HG03060 (cell line): ENCODE measurements around the gene FLT3.
"Not testable (repeated sequence)": the region's sequence is repeated elsewhere in the genome, so short reads cannot be mapped to it uniquely, and the experiment has no call there.

Experiments used
- ATAC-seq: cut with Tn5 transposase; IDR thresholded peaks from one replicate; pipeline ENCODE4 v1.9.1; 2021; ENCODE audit warnings: low read depth, moderate number of reproducible peaks; ENCODE audit not compliant: unreplicated experiment

Gene FLT3

DNA sequence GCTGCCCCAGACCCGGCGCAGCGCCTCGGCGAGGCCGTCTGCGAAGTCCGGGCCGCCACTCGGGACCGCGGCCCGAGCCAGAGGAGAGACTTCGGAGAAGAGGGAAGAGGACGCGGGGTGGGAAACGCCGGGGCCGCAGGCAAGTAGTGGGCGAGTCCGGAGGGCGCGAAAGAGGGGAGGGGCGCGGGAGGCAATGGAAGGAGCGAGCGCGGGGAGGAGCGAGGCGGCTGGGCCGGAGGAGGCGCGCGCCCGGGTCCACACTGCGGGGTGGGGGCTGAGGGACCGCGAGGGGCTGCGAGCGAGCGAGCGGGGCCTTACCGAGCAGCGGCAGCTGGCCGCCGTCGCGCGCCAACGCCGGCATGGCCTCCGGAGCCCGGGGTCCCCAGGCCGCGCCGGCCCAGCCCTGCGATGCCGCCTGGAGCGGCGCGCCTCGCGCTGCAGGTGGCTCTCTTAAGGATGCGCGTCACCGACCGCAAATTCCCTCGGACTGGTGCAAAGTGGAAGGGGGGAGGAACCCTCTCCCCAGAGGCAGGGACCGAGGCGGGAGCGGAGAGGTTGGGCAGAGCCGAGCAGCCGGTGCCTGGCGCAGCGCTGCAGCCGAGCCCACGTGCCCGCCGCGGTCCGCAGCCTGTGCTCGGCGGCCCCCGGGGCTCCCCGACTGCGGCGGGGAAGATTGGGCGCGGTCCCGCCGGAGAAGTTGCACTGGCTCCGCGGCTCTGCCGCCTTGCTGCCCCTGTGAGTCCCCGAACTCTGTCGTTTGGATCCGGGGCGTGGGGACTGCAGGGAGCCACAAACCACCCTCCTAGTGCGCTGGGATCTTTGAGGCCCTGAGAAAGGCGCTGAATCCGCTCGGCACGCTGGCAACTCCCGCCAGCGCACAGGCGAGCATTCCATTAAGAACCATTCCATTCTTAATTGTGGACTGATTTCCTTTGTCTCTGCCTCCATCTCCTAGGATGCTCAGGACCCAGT, at the start of gene FLT3:
TSS of gene FLT3 (minus strand) at position 427 of the 972 bp plus-strand sequence. CDS start at position 361, 66 bp downstream.
- no peak for ATAC-seq

DNA sequence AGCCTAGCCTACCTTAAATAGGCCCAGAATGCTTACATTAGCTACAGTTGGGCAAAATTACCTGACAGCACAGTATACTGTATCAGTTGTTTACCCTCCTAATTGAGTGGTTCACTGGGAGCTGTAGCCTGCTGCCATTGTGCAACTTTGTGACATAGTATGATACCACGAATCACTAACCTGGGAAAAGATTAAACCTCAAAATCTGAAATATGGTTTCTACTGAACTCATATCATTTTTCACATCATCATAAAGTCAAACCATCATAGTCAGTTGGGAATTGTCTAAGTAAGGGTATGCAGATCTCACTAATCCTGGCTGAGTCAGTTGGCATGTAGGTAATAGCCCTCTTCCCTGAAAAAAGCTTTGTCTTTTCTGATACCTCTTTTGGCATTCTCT, 47.1 kb upstream of the FLT3 start:
- no peak for ATAC-seq

DNA sequence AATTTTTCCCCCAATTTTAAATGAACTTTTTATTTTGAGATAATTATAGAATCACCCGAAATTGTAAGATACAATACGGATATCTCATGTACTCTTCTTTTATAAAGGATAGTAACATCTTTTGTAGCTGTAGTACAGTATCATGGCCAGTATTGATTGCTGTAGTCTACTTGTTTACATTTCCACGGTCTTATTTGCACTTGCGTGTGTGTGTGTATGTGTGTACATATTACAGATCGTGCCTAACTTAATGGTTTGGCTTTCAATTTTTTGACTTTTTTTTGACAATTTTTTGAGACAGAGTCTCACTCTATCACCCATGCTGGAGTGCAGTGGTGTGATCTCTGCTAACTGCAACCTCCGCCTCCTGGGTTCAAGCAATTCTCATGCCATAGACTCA, 44.7 kb upstream of the FLT3 start:
- ATAC-seq = no peak

DNA sequence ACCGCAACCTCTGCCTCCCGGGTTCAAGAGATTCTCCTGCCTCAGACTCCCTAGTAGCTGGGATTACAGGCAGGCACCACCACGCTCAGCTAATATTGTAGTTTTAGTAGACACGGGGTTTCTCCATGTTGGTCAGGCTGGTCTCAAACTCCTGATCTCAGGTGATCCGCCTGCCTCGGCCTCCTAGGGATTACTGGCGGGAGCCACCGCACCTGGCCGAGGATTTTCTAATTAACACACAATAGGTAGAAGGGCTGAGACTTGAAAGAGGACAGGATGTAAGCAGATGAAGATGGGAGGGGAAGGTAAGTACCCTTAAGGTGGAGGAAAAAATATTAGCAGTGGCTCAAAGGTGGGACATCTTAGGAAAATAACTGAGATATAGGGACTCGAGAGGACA, 41.2 kb upstream of the FLT3 start:
- ATAC-seq = not testable (repeated sequence)

DNA sequence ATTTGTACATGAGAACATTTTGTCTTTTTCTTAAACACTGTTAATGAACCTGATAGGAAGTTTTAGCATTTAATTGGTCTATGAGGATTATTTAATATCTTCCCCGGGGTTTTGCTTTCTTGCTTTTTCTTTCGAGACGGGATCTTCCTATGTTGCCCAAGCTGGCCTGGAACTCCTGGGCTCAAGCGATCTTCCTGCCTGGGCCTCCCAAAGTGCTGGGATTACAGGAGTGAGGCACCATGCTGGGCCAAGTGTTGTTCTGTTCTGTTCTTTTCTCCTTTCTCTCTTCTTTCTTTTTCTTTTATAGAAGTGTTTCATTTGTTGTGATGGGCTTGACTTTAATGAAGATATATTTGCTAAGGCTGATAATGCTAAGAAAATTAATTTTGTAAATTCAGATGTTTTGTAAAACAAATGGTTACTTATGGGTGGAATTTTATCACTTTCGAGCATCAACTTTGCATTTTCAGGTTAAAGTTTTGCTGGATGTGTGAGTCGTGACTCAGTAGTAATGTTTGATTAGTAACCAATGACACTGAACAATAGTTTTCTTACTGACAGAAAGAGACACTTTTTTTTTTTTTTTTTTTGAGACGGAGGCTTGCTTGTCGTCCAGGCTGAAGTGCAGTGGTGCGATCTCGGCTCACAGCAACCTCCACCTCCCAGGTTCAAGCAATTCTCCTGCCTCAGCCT, 40.2 kb upstream of the FLT3 start:
- no peak for ATAC-seq

DNA sequence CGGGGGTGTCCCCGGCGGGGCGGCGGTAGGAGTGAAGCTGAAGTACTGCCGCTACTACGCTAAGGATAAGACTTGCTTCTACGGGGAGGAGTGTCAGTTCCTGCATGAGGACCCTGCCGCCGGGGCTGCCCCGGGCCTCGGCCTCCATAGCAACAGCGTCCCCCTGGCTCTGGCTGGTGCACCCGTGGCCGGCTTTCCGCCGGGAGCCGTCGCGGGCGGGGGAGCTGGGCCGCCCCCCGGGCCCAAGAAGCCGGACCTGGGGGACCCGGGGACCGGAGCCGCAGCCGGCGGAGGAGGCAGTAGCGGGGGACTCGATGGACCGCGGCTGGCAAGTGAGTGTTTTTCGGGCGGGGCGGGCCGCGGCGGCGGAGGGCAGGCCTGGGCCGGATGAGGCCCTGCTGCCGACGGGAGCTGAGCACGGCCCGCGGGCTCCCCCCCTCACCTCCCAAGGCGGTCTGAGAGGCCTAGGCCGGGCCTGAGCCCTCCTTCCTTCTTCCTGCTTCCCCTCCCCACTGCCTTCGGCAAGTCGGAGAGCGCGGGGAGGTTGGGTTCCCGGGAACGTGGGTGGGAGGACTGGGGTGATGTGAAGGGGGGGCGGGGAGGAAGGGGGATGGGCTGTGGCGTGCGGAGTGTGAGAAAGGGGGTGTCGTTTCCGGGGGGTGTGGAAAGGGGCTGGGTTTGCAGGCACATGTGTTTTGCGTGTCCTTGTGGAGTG, 38.5 kb upstream of the FLT3 start:
- no peak for ATAC-seq

DNA sequence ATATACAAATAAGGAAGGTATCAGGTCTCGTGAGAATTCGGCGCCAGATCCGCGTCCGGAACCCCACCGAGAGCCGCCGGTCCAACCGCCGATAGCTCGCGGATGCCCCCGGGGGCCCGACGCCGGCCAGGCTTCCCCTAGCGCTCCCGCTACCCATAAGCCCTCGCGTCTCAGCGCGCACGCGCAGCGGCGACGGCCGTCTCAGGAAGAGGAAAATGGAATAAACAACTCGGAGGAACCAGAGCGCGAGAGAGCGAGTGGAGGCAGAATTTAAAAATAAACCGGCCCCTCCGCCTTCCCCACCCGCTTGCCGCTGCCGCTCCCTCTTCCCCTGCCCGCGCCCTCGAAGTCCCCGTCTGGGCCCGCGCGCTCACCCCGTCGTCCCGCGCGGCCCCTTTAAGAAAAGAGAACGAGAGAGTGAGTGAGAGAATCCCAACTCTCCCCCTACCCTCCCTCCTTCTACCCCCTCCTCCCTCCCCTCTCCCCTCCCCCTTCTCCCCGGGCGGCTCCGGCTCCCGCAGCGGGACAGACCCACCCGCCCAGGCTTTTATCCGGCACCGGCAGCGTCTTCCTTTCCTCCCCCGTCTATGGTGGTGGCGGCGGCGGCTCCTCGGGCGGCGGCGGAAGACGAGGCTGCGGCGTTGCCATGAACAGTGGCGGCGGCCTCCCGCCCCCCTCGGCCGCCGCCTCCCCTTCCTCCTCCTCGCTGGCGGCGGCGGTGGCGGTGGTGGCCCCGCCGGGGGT, 37.8 kb upstream of the FLT3 start, which contains the start of gene PAN3:
TSS of gene PAN3 (plus strand) at position 534 of the 744 bp plus-strand sequence. CDS start at position 647, 113 bp downstream.
- no peak for ATAC-seq

DNA sequence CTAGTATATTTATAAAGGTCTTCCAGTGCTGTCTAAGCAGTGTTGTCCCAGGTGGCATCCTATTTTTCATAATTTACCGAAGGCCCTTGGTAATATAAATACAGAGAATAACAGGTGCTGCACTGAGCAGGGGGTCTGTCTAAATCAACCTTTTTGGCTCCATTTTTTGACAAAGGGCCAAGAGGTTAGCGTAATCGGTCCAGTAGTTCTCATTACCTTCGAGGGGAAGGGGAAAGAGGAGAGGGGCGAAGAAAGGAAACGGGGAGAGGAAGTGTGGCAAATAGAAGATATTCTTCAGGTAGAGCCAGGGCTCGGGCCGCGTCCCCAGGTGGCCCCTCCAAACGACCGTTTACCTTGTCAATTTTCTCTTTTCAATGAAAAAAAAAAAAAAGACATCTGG, 37.2 kb upstream of the FLT3 start:
- no peak for ATAC-seq

DNA sequence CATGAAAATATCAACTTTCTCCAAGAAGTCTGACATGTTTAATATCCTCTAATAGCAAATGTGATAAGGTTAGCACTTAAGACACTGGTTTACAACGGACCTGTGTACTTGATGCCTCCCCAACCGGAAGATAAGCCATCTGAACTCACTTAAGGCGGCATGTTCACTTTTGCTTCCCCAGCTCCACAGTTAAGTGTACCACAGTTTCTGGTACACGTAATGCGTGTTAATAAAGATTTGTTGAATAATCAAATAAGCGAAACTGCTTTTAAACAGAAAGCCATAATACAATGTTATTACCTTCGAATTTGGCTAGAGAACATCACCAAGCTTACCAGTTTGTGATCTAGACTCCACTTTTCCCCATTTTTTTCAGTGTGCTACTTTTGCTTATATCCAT, 36.5 kb upstream of the FLT3 start:
- no peak for ATAC-seq

DNA sequence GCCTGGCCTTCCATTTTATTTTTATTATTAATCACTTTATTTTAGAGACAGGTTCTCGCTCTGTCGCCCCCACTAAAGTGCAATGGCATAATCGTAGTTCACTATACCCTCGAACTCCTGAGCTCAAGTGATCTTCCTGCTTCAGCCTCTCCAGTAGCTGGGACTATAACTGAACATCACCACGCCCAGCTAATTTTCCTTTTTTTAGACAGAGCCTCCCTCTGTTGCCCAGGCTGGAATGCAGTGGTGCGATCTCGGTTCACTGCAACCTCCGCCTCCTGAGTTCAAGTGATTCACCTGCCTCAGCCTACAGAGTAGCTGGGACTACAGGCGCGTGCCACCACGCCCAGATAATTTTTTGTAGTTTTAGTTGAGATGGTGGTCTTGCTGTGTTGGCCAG, 31.3 kb upstream of the FLT3 start:
- no peak for ATAC-seq

DNA sequence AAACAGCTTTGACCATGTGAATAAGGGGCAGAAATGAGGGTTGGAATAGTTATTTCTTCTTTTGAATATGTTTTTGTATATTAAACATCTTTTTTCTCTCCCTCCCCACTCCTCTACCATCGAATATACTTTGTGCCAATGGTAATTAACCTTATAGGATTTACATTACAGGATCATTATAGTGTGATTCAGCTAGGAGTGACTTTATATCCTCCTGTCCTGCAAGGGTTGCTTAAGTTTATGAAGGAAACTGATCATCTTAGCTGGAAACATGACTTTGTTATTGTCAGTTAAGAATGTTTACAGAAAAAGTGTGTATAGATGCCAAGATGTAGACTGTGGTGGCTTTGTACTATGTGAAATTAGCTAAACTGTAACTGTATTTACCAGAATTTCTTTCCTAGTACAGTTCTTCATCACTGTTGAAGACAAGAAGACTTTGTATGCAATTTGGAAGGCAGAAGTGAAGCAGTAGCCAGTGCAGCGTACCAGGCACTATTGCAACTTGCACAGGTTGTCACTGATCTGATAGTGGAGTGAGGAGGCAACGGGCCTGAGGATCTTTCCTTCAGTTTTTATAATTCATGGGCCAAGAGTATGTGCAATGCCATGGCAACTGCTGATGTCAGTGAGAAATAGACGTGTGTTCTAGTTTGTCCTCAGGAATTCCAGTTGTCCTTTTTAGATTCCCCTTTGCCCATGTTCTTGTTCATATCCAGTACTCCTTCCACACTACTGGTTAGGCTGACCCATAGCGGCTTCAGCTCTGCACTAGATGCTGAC, 29.7 kb upstream of the FLT3 start:
- no peak for ATAC-seq

DNA sequence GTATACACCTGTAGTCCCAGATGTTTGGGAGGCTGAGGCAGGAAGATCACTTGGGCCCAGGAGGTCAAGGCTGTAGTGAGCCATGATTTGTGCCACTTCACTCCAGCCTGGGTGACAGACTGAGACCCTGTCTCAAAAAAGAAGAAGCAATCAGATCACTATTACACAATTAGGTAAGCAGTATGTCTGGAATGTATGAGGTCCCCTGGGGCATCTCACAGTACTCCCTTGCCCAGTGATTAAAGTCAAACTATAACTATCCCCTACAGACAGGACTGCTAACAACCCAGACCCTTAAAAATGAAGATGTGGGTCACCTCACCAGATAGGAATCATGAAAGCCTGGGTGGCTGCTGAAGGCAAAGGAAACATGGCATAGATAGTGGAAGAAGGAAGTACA, 28.6 kb upstream of the FLT3 start:
- ATAC-seq = no peak

DNA sequence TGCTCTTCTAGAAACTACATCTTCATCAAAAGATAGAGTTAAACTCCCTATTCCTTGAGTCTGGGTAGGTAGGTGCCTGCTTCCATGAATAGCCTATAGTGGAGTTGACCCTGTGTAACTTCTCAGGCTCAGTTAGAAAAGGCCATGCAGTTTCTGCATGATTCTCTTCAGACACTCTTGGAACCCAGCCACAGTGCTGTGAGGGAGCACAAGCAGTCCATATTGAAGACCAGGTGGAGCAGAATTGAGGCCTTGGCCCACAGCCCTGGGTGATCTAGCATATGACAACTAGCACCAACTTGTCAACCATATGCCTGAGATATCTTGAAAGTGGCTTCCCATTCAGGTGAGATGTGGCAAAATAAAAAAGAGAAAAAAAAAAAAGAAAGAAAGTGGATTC, 27.7 kb upstream of the FLT3 start:
- ATAC-seq = no peak

DNA sequence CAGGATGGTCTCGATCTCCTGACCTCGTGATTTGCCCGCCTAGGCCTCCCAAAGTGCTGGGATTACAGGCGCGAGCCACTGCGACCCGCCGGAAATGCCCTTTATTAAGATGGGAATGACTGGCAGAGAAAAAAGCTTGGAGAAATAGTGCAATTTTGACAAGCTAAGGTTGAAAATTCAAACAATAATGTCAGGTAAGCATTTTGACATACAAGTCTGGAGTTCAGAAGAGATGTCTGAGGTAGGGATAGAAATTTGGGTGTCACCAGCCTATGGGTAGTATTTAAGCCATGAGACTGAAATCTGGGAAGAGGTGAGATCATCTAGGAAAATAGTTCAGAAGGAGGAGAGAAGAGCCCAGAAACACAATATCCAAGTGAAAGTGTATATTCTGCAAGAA, 20.8 kb upstream of the FLT3 start:
- ATAC-seq = no peak

DNA sequence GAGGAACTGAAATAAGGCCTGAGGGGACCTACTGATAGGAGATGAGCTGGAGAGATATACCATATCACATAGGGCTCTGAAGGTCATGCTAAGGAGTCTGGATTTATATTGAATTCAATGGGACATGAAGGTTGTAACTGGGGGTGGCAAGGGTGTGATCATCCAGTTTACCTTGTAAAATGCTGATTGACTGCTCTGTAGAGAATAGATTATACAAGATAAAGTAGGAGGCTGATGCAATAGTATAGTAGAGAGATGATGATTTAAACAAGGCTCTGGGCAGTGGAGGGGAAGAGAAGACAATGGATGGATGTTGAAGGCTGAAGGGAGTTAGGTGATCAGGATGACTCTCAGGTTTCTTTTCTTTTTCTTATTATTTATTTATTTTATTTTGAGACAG, 19.9 kb upstream of the FLT3 start:
- no peak for ATAC-seq

DNA sequence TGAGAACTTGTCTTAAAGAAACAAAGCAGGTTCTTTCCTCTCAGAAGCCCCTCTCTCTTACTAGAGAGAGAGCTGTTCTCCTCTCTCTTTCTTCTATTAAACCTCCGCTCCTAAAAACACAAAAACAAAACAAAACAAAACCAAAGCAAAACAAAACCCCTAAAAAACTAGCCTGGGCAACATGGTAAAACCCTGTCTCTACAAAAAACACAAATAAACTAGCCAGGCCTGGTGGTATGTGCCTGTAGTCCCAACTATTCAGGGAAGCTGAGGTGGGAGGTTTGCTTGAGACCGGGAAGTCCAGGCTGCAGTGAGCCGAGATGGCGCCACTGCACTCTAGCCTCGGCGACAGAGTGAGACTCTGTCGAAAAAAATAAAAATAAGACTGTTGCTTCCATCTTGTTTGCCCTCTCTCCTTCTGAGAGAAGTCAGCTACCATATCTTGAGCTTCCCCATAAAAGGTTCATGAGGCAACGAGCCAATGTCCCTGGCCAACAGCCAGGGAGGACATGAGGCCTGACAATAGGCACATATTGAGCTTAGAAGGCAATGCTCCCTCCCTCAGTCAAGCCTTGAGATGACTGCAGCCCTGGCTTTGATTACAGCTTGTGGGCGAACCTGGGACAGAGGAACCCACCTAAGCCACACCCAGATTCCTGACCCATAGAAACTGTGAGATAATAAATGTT, 17.5 kb upstream of the FLT3 start:
- ATAC-seq = no peak

DNA sequence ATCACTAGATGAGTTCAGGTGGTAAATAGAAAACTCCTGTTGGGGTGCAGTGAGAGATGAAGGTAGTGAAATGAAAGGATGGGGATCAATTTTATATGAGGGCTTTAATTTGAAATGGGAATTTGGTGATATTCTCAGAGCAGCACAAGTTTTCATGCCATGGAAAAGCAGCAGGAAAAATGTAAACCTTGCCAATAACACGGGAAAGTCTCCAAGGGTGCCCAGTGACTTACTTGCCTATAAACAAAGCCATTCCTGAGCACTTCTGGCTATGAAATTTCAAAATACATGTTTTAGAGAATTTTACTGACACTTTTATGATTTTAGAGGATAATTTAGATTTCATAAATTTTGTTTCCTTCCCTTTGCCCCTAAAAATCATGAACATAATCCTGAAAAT, 16.4 kb upstream of the FLT3 start:
- no peak for ATAC-seq

DNA sequence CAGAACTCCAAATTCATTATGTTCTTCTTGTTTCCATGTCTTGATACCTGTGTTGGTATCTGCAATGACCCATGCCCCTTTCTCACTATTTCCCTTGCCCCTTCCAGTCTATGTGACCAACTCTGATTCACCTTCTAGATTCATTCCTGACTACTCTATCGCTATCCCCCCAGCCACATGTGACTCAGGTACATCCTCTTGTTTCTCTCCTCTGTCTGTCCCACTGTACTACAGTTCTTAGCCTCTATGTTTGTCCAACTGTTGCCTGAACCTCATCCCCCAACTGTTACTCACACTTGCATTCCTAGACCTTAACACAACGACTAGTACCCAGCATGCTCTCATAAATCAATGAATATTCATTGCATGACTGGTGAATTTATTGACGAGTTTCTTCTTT, 10.0 kb upstream of the FLT3 start:
- no peak for ATAC-seq

DNA sequence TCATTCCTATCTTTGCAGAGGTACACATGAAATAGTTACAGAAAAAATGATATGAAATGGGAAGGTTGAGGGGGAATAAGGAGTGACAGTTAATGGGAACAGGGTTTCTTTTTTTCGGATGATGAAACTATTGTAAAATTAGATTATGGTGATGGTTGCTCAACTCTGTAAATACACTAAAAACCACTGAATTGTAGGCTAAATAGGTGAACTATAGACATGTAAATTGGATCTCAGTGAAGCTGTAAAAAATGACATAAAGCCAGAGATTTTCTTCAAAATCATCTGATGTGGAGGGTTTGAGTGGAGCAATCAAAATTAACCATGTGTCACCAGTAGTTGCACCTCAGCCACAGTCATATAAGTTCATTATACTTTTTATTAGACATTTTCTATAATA, 6.6 kb upstream of the FLT3 start:
- no peak for ATAC-seq
